Cardiac fibroblast (primary cell): ENCODE results near the gene WDR64.
"Not testable (repeated sequence)": the region's sequence is repeated elsewhere in the genome, so short reads cannot be mapped to it uniquely, and the experiment has no call there.

ENCODE experiments used
- DNase-seq, 2 donors: peaks; one replicate each; pipeline versions ENCODE4 v3.0.0 to v3.0.0-alpha.2; 2010; ENCODE audit warnings: low read depth in 2 of 2
- H3K4me3 ChIP-seq, 2 donors: replicated peaks in 1 of 2; 1 replicate in 1 of 2; 2 replicates in 1 of 2; pipeline ENCODE4 v1.5.1; 2011; ENCODE audit warnings: low read depth in 2 of 2, low read length in 2 of 2, mild to moderate bottlenecking in 2 of 2, moderate library complexity in 1 of 2
- CTCF ChIP-seq: IDR thresholded peaks from one replicate; pipeline ENCODE4 v1.5.1; 2011; ENCODE audit warnings: low read depth, mild to moderate bottlenecking, low read length, inconsistent platforms

Gene WDR64

GRCh38 chr1:241679961-241680360 lies 27.9 kb downstream of the WDR64 start:
- TF ChIP-seq CTCF = no peak
- no peak overlapping the region for H3K4me3 ChIP-seq
- no peak for DNase-seq

- DNase-seq, H3K4me3 ChIP-seq: not testable (repeated sequence)
Observed at GRCh38 chr1:241681861-241682448, 29.9 kb downstream of the WDR64 start.

GRCh38 chr1:241682921-241683320 lies 30.8 kb downstream of the WDR64 start:
- H3K4me3 ChIP-seq = no peak overlapping the region
- TF ChIP-seq CTCF = no peak
- DNase-seq = no peak

DNA sequence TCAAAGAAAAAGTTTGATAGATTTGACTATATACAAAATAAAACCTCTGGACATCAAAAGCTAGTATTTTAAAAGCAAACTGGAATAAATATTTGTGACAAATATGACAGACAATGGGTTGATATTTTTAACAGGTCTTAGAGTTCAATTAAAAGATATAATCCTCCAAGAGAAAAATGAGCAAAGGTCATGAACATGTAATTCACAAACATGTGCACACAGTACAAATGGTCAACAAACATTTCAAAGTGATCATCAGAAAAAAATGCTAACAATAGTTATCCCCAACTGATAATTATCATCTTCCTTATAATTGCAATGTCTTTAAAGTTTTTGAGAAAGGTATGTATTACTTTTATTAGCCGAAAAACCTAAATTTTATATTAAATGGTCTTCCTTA lies 32.0 kb downstream of the WDR64 start:
- DNase-seq = no peak
- H3K4me3 ChIP-seq = no peak overlapping the region
- no peak for TF ChIP-seq CTCF

- peak; percentile 2 to 87 for DNase-seq
- no peak for TF ChIP-seq CTCF
Observed at GRCh38 chr1:241688940-241689368, 36.9 kb downstream of the WDR64 start.

GRCh38 chr1:241695246-241696171 lies 43.4 kb downstream of the WDR64 start:
- DNase-seq = peak in 1 of 2 donors; percentile 45
- H3K4me3 ChIP-seq = no peak overlapping the region
- TF ChIP-seq CTCF = no peak

More at GRCh38 chr1:241688940-241689368, 36.9 kb downstream of the WDR64 start:
- no peak overlapping the region for H3K4me3 ChIP-seq

GRCh38 chr1:241696172-241696814 lies 44.2 kb downstream of the WDR64 start:
- no peak overlapping the region for H3K4me3 ChIP-seq
- no peak for DNase-seq
- TF ChIP-seq CTCF = no peak
